ENCODE results near the gene ANO2.

Gene ANO2

DNA sequence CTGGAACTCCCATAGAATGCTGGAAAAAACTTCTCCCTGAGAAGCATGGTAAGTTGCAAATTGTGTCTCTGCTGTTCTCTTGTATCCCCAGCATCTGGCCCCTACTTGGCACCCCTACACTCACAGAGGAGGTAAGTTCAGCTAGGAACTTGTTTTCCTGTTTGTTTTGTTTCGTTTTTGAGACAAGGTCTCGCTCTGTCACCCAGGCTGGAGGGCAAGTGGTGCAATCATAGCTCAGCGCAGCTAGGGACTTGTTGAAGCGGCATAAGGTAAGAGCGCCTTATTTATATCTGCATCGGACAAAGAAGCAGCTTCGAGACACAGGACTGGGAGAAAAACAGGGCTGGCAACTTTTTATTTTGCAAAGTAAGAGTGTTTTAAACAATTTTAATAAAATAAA is 18.5 kb upstream of the ANO2 start:
- Histone ChIP-seq H3K4me2 (no peak overlapping the region), H3K9ac (no peak overlapping the region), H4K20me1 (ENCODE audit: insufficient read depth) (no peaks in the 10 kb centered on the region), H3K27me3 (ENCODE audit: insufficient read depth, low read depth) (no peaks in the 10 kb centered on the region), H3K36me3 (ENCODE audit: insufficient read depth) (no peaks in the 10 kb centered on the region), H3K79me2 (ENCODE audit: insufficient read depth, low read depth) (no peaks in the 10 kb centered on the region), H3K4me3 (IDR thresholded peaks at IDR 0.05; ENCODE audit: insufficient read depth, low read depth, low read length) (no peak overlapping the region), H3K27ac (no peak overlapping the region), H2AFZ (ENCODE audit: low read depth) (no peak overlapping the region), H3K4me1 (ENCODE audit: low read depth, poor library complexity, severe bottlenecking) (no peaks in the 10 kb centered on the region)
- TF ChIP-seq, protein P1, sequence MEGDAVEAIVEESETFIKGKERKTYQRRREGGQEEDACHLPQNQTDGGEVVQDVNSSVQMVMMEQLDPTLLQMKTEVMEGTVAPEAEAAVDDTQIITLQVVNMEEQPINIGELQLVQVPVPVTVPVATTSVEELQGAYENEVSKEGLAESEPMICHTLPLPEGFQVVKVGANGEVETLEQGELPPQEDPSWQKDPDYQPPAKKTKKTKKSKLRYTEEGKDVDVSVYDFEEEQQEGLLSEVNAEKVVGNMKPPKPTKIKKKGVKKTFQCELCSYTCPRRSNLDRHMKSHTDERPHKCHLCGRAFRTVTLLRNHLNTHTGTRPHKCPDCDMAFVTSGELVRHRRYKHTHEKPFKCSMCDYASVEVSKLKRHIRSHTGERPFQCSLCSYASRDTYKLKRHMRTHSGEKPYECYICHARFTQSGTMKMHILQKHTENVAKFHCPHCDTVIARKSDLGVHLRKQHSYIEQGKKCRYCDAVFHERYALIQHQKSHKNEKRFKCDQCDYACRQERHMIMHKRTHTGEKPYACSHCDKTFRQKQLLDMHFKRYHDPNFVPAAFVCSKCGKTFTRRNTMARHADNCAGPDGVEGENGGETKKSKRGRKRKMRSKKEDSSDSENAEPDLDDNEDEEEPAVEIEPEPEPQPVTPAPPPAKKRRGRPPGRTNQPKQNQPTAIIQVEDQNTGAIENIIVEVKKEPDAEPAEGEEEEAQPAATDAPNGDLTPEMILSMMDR (conservative IDR thresholded peaks at IDR 0.05; ENCODE audit: low read depth, low read length): no peak

DNA sequence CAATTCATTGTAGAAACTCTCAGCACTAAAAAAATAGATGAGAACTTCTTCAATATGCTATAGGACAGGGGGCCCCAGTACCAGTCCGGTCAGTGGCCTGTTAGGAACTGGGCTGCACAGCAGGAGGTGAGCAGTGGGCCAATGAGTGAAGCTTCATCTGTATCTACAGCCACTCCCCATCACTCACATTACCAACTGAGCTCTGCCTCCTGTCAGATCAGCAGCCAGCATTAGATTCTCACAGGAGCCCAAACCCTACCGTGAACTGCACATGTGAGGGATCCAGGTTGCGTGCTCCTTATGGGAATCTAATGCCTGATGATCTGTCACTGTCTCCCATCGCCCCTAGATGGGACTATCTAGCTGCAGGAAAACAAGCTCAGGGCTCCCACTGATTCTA is 15.7 kb upstream of the ANO2 start:
- Histone ChIP-seq H3K79me2 (ENCODE audit: insufficient read depth, low read depth) (no peaks in the 10 kb centered on the region), H3K36me3 (ENCODE audit: insufficient read depth) (no peaks in the 10 kb centered on the region), H3K27me3 (ENCODE audit: insufficient read depth, low read depth) (no peaks in the 10 kb centered on the region), H3K4me1 (ENCODE audit: low read depth, poor library complexity, severe bottlenecking) (no peaks in the 10 kb centered on the region), H4K20me1 (ENCODE audit: insufficient read depth) (no peaks in the 10 kb centered on the region), H3K9ac (no peak overlapping the region), H2AFZ (ENCODE audit: low read depth) (no peak overlapping the region), H3K4me3 (IDR thresholded peaks at IDR 0.05; ENCODE audit: insufficient read depth, low read depth, low read length) (no peak overlapping the region), H3K4me2 (no peak overlapping the region), H3K27ac (no peak overlapping the region)
- TF ChIP-seq, protein P1 (conservative IDR thresholded peaks at IDR 0.05; ENCODE audit: low read depth, low read length): no peak

DNA sequence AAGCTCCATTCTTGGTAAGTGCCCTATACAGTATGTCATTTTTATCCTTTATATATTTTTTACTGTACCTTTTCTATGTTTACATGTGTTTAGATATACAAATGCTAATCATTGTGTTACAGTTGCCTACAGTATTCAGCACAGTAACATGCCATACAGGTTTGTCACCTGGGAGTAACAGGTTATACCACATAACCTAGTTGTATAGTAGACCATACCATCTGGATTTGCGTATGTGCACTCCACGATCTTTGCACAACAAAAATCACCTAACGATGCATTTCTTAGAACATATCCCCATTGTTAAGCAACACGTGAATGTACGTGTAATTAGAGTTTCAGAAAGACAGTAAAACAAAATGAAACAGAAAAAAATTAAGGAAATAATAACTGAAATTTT is 11.9 kb upstream of the ANO2 start:
- H3K27ac ChIP-seq: no peak overlapping the region
- no peaks in the 10 kb centered on the region for H3K36me3 ChIP-seq (ENCODE audit: insufficient read depth)
- no peak overlapping the region for H3K4me2 ChIP-seq
- no peaks in the 10 kb centered on the region for H3K79me2 ChIP-seq (ENCODE audit: insufficient read depth, low read depth)
- TF ChIP-seq, protein P1 (conservative IDR thresholded peaks at IDR 0.05; ENCODE audit: low read depth, low read length): no peak
- no peaks in the 10 kb centered on the region for H3K27me3 ChIP-seq (ENCODE audit: insufficient read depth, low read depth)
- no peak overlapping the region for H3K9ac ChIP-seq
- H3K4me3 ChIP-seq (IDR thresholded peaks at IDR 0.05; ENCODE audit: insufficient read depth, low read depth, low read length): no peak overlapping the region
- H2AFZ ChIP-seq (ENCODE audit: low read depth): no peak overlapping the region
- no peaks in the 10 kb centered on the region for H3K4me1 ChIP-seq (ENCODE audit: low read depth, poor library complexity, severe bottlenecking)
- no peaks in the 10 kb centered on the region for H4K20me1 ChIP-seq (ENCODE audit: insufficient read depth)

DNA sequence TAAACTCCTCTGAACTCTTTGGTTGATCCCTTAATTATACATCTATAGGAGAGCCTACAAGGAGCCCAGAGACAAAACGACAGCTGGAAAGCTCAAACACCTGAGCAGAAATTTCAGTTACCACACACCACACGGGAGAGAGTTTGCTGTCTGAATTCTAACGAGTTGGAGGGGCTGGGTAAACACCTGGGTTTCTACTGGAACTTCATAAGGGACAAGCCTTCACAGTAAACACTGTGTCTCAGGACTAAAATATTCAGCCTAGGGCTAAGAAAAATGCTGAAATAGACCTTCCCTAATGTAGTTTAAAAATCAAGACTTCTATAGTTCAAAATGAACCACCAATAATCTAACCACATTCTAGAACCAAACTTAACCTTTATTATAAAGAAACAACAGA is 9.6 kb upstream of the ANO2 start:
- Histone ChIP-seq H2AFZ (ENCODE audit: low read depth) (no peak overlapping the region), H3K27me3 (ENCODE audit: insufficient read depth, low read depth) (no peaks in the 10 kb centered on the region), H3K27ac (no peak overlapping the region), H3K9ac (no peak overlapping the region), H3K4me3 (IDR thresholded peaks at IDR 0.05; ENCODE audit: insufficient read depth, low read depth, low read length) (no peak overlapping the region), H3K4me2 (no peak overlapping the region), H3K4me1 (ENCODE audit: low read depth, poor library complexity, severe bottlenecking) (no peaks in the 10 kb centered on the region), H4K20me1 (ENCODE audit: insufficient read depth) (no peaks in the 10 kb centered on the region), H3K79me2 (ENCODE audit: insufficient read depth, low read depth) (no peaks in the 10 kb centered on the region), H3K36me3 (ENCODE audit: insufficient read depth) (no peaks in the 10 kb centered on the region)
- TF ChIP-seq, protein P1 (conservative IDR thresholded peaks at IDR 0.05; ENCODE audit: low read depth, low read length): no peak
